NB4 (cell line): Measurements from ENCODE around the gene COL5A1.

ENCODE experiments used
- DNase-seq: peaks from one replicate; pipeline ENCODE4 v3.0.0; 2010; ENCODE audit warnings: low read depth
- H3K4me3 ChIP-seq: one replicate; pipeline ENCODE4 v1.5.1; 2011; ENCODE audit warnings: mild to moderate bottlenecking, low read depth, low read length, moderate library complexity
- MYC ChIP-seq: IDR thresholded peaks from 2 replicates; pipeline ENCODE4 v1.6.1; 2011; ENCODE audit warnings: low read depth, low read length
- POLR2A ChIP-seq: IDR thresholded peaks from 2 replicates; pipeline ENCODE4 v1.6.1; 2011; ENCODE audit warnings: mild to moderate bottlenecking; ENCODE audit not compliant: insufficient read length; ENCODE audit errors: extremely low read depth
- TF ChIP-seq, protein P1 (sequence below): IDR thresholded peaks from one replicate; pipeline ENCODE4 v1.5.1; 2012; ENCODE audit warnings: low read depth, low read length
- TF ChIP-seq, protein P2 (sequence below): IDR thresholded peaks from 2 replicates; pipeline ENCODE4 v1.6.1; 2011; ENCODE audit warnings: low read depth, low read length

Gene COL5A1

DNA sequence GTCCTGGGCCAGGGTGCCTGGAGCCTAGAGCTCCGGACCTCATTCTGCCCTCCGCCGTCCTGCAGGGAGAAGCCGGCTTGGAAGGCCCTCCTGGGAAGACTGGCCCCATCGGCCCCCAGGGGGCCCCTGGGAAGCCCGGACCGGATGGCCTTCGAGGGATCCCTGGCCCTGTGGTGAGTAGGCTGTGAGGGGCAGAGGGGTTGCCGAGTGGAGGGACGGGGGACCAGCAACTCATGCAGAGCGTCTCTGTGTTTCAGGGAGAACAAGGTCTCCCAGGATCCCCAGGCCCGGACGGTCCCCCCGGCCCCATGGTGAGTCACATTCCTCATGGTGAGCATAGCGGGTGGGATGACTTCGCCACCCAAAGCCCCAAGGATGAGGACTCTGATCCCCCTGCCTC lies 177.0 kb downstream of the COL5A1 start:
- TF ChIP-seq MYC (no peak), POLR2A (no peak)
- TF ChIP-seq, protein P1, sequence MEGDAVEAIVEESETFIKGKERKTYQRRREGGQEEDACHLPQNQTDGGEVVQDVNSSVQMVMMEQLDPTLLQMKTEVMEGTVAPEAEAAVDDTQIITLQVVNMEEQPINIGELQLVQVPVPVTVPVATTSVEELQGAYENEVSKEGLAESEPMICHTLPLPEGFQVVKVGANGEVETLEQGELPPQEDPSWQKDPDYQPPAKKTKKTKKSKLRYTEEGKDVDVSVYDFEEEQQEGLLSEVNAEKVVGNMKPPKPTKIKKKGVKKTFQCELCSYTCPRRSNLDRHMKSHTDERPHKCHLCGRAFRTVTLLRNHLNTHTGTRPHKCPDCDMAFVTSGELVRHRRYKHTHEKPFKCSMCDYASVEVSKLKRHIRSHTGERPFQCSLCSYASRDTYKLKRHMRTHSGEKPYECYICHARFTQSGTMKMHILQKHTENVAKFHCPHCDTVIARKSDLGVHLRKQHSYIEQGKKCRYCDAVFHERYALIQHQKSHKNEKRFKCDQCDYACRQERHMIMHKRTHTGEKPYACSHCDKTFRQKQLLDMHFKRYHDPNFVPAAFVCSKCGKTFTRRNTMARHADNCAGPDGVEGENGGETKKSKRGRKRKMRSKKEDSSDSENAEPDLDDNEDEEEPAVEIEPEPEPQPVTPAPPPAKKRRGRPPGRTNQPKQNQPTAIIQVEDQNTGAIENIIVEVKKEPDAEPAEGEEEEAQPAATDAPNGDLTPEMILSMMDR: no peak
- TF ChIP-seq, protein P2, sequence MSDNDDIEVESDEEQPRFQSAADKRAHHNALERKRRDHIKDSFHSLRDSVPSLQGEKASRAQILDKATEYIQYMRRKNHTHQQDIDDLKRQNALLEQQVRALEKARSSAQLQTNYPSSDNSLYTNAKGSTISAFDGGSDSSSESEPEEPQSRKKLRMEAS: no peak
- no peak overlapping the region for H3K4me3 ChIP-seq
- DNase-seq: no peak

DNA sequence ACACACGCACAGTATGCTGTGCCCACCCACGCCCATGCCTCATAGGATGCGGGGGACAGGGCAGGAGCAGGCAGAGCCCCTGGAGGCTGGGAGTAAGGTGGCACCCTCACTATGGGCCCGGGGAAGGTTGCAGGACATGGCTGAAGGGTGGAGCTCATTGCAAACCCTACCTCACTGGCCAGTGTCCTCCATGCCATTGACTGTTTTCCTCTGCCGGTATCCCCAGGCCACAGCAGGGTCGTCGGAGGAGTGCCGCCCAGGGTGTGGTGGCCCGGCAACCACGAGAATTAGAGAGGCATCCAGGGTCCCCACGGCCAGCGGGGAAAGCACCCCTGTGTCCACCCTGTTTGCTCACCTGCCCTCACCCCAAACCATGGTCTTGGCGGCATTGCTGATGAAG lies 179.3 kb downstream of the COL5A1 start:
- no peak for TF ChIP-seq POLR2A
- H3K4me3 ChIP-seq: no peak overlapping the region
- no peak for DNase-seq

DNA sequence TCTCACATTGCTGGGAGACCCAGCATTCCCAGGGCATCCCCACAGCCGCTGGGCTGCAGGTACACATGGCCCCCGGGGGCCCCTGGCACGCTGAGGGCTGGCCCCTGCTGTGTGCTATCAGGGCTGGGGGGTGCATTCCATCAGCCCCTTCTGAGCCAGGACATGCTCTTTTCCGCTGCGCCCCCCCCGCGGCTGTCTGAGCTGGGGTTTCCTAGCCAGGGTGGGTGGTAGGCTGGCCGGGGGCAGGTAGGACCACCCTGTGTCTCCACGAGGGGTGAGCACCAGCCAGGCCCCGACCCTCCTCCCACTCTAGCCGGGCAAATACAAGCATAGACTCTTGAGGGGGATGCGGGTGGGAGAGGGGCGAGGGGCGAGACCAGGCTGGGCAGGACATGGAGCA lies 180.9 kb downstream of the COL5A1 start:
- no peak overlapping the region for H3K4me3 ChIP-seq
- TF ChIP-seq, protein P1: no peak
- TF ChIP-seq, protein P2: no peak
- TF ChIP-seq POLR2A: no peak
- TF ChIP-seq MYC: no peak
- no peak for DNase-seq

DNA sequence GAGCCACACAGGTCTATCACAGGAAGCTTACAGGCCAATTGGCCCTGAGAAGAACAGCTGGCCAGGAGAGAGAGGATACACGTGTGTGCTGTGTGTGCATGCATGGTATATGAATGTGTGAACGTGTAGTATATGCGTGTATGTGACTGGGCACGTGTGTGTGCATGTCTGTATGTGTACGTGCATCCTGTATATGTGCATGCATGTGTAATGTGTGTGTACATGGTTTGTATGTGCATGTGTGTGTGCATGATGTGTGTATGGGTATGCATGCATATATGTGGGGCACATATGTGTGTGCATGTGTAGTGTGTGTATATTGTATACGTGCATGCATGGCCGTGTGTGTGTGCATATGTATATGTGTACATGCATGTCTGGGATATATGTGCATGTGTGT lies 182.0 kb downstream of the COL5A1 start:
- H3K4me3 ChIP-seq: no peak overlapping the region
- DNase-seq: no peak
- TF ChIP-seq, protein P1: no peak
- TF ChIP-seq, protein P2: no peak
- TF ChIP-seq MYC: no peak
- no peak for TF ChIP-seq POLR2A

DNA sequence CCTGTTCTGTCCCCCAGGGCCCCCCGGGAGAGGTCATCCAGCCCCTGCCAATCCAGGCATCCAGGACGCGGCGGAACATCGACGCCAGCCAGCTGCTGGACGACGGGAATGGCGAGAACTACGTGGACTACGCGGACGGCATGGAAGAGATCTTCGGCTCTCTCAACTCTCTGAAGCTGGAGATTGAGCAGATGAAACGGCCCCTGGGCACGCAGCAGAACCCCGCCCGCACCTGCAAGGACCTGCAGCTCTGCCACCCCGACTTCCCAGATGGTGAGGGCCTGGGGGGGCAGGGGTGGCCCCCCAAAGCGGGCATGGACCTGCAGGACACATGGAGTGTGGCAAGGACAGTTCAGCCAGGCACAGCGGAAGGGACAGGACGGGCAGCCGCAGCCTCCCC lies 183.0 kb downstream of the COL5A1 start:
- TF ChIP-seq POLR2A (no peak), MYC (no peak)
- no peak overlapping the region for H3K4me3 ChIP-seq
- no peak for DNase-seq

DNA sequence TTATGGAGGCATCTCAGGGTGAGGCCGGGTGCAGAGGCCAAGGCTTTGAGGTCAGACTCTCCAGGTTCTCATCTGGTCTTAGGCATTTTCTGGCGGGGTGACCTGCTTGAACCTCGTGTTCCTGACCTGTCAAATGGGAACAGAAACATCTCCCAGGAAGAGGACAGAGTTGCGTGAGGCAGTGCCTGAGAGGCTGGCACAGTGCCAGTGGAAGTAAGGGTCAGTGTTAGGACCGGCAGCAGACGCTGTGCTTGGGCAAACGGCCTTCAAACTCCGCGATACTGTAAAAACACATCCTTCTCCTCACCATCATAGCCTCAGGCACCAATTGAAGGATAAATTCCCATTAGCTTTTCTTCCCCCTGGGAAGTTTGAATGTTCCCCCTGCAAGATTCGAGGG lies 183.4 kb downstream of the COL5A1 start:
- no peak for DNase-seq
- TF ChIP-seq, protein P1: no peak
- no peak overlapping the region for H3K4me3 ChIP-seq

DNA sequence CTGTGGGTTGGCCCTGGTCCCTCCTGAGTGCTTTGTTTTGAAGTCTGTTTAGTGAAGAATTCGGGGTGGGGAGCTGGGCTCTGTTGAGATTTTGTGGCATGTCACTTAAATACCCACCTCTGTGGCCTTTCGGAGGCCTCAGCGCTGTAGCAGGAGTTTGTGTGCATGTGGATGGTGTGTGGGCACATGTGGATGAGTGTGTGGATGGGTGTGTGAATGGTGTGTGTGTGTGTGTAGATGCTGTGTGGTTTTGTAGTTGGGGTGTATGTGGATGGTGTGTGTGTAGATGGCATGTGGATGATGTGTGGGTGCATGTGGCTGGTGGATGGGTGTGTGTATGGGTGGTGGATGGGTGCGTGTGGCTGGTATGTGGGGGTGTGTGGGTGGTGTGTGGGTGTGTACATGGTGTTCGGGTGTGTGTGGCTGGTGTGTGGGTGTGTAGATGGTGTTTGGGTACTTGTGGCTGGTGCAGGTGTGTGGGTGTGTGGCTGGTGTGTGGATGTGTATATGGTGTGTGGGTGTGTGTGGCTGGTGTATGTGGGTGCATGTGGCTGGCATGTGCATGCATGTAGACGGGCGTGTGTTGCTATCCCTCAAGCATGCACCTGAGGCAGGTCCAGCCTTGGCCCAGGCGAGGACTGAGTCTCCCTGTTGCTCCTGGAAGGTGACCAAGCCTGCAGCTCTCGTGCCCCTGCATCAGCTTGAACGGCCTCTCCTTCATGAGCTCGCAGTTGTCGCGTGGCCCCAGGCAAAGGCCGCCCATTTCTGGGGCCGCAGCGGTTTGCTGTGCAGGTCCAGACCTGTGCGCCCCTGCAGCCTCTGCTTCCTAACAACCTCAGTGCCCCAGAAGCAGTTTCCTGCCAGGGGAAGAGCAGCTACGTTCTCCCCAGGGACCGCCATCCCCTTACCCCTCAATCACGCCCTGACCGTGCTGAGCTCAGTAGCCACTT lies 185.0 kb downstream of the COL5A1 start:
- H3K4me3 ChIP-seq: no peak overlapping the region
- DNase-seq: no peak
- TF ChIP-seq, protein P1: no peak
